Naive B cell (primary cell): Measurements from ENCODE around the gene TEX35. TPM values are rescaled to one million over a fixed set of nuclear protein-coding genes. Genes with fewer than 3 reads are reported as not detected.
A peak's percentile ranks its signal among the peaks of the same experiment; 100 is the strongest.

ENCODE experiments used
- ATAC-seq, 2 donors: fragments of 150-1000 bp; cut with Tn5 transposase; 2 replicates each; pipeline ENCODE4 v1.10.0; 2021; ENCODE audit warnings: low read depth in 2 of 2, mild to moderate bottlenecking in 2 of 2, moderate library complexity in 2 of 2
- DNase-seq: peaks from one replicate; pipeline ENCODE4 v3.0.0; 2022
- H3K27ac Mint-ChIP-seq, 6 donors: one replicate each; pipeline ENCODE4 v1.8.0; 2020 to 2022; ENCODE audit warnings: mild to moderate bottlenecking in 6 of 6, mixed read lengths in 6 of 6, moderate library complexity in 5 of 6, inconsistent platforms in 2 of 6
- H3K27me3 Mint-ChIP-seq, 3 donors: one replicate each; pipeline ENCODE4 v1.8.0; 2021 to 2022; ENCODE audit warnings: mixed read lengths in 3 of 3, mild to moderate bottlenecking in 1 of 3
- H3K36me3 Mint-ChIP-seq, 2 donors: one replicate each; pipeline ENCODE4 v1.8.0; 2020 to 2022; ENCODE audit warnings: mixed read lengths in 2 of 2, inconsistent platforms in 1 of 2, mild to moderate bottlenecking in 1 of 2
- H3K4me1 Mint-ChIP-seq, 3 donors: one replicate each; pipeline ENCODE4 v1.8.0; 2020 to 2022; ENCODE audit warnings: mixed read lengths in 3 of 3, inconsistent platforms in 1 of 3, mild to moderate bottlenecking in 1 of 3, moderate library complexity in 1 of 3
- H3K4me3 Mint-ChIP-seq, 8 donors: one replicate each; pipeline ENCODE4 v1.8.0; 2020 to 2022; ENCODE audit warnings: mild to moderate bottlenecking in 8 of 8, mixed read lengths in 8 of 8, moderate library complexity in 8 of 8, inconsistent platforms in 2 of 8
- H3K9me3 Mint-ChIP-seq, 7 donors: one replicate each; pipeline ENCODE4 v1.8.0; 2020 to 2022; ENCODE audit warnings: mixed read lengths in 7 of 7, mild to moderate bottlenecking in 5 of 7, inconsistent platforms in 2 of 7, moderate library complexity in 1 of 7
- polyA plus RNA-seq, 6 donors: library from polyadenylated mRNA; unstranded; fragments of 300-500 nt; fragmentation: Illumina TruSeq; gene quantifications; one replicate each; pipeline ENCODE4 v1.2.3, GENCODE V29; 2021; ENCODE audit warnings: low read depth in 6 of 6

The TEX35 gene
- polyA plus RNA-seq, 6 donors from 2014 or later = 0.14 to 0.67 (median 0.17) TPM

GRCh38 chr1:178513278-178513983 is 522 bp downstream of the TEX35 start:
- DNase-seq (no peak), ATAC-seq (no peak)
- Mint-ChIP-seq H3K9me3 (no peaks in the 10 kb centered on the region), H3K36me3 (no peaks in the 10 kb centered on the region), H3K27ac (no peak overlapping the region), H3K4me1 (peaks cover 0 to 3% (median 0%) of the 10 kb centered on the region in 3 donors), H3K27me3 (peaks cover 0 to 11% (median 0%) of the 10 kb centered on the region in 3 donors), H3K4me3 (peak overlapping the region in 1 of 8 donors; percentile 20)

DNA sequence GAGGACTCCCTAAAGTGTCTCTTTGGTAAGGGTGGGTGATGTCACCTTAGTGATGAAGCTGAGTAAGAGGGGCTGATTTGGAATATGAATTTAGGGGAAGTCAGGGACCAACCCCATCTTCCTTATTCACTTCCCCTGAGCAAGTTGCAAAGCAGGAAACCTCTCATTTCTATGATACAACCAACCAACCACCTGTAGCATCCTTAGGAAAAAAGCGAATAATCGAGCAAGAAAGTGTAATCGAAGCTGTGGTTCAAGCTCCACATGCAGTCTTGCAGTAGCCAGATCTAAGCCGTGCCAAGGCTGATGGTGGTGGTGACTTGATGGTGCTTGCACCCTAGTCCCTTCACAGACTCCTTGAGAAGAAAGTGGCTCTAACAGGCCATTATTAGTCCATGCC is 3.2 kb downstream of the TEX35 start:
- Mint-ChIP-seq H3K36me3 (no peaks in the 10 kb centered on the region), H3K27ac (no peak overlapping the region), H3K27me3 (peaks cover 0 to 11% (median 0%) of the 10 kb centered on the region in 3 donors), H3K9me3 (no peaks in the 10 kb centered on the region), H3K4me1 (peaks cover 0 to 3% (median 0%) of the 10 kb centered on the region in 3 donors), H3K4me3 (no peak overlapping the region)
- ATAC-seq (no peak), DNase-seq (no peak)

DNA sequence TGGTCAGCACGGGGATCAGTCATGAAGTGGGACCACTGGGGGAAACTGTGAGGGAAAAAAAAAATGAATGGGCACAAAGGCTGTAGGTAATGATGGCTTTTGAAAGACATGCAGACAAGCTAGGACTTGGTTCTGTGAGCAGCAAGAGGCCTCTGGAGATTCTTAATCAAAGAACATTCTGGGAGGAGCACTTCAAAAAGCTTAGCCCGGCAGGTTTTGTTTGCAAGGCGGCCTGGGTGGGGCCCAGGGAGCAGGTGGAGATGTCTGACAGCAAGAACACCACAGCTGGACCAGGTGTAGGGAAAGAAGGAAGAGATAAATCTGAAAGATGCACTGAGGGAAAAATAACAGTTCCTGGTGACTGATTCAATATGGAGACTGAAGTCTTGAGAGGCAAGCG is 6.0 kb downstream of the TEX35 start:
- ATAC-seq (no peak), DNase-seq (no peak)
- H3K4me1 Mint-ChIP-seq = no peaks in the 10 kb centered on the region
- no peak overlapping the region for H3K4me3 Mint-ChIP-seq
- H3K36me3 Mint-ChIP-seq = no peaks in the 10 kb centered on the region
- peaks cover 0 to 6% (median 0%) of the 10 kb centered on the region in 3 donors for H3K27me3 Mint-ChIP-seq
- no peaks in the 10 kb centered on the region for H3K9me3 Mint-ChIP-seq
- no peak overlapping the region for H3K27ac Mint-ChIP-seq

- Mint-ChIP-seq H3K27me3 (peaks cover 0 to 2% (median 0%) of the 10 kb centered on the region in 3 donors), H3K27ac (no peak overlapping the region), H3K4me1 (no peaks in the 10 kb centered on the region), H3K4me3 (no peak overlapping the region), H3K9me3 (peaks cover 0 to 3% (median 0%) of the 10 kb centered on the region in 7 donors), H3K36me3 (no peaks in the 10 kb centered on the region)
- no peak for ATAC-seq
- DNase-seq = no peak
Observed at GRCh38 chr1:178520803-178521202, 7.9 kb downstream of the TEX35 start.

GRCh38 chr1:178521241-178521640 is 8.3 kb downstream of the TEX35 start:
- ATAC-seq (no peak), DNase-seq (no peak)
- peak overlapping the region in 1 of 6 donors; percentile 66 for H3K27ac Mint-ChIP-seq
- no peak overlapping the region for H3K4me3 Mint-ChIP-seq
- peaks cover 0 to 3% (median 0%) of the 10 kb centered on the region in 7 donors for H3K9me3 Mint-ChIP-seq
- H3K36me3 Mint-ChIP-seq = no peaks in the 10 kb centered on the region
- H3K4me1 Mint-ChIP-seq = no peaks in the 10 kb centered on the region
- no peaks in the 10 kb centered on the region for H3K27me3 Mint-ChIP-seq

- Mint-ChIP-seq H3K36me3 (no peaks in the 10 kb centered on the region), H3K4me3 (no peak overlapping the region), H3K27me3 (peaks cover 0 to under 1% (median 0%) of the 10 kb centered on the region in 3 donors), H3K4me1 (peaks cover under 1 to 3% (median 2%) of the 10 kb centered on the region in 3 donors), H3K9me3 (peaks cover 0 to 3% (median 0%) of the 10 kb centered on the region in 7 donors), H3K27ac (no peak overlapping the region)
- ATAC-seq (no peak), DNase-seq (no peak)
Observed at GRCh38 chr1:178527117-178527516, 14.2 kb downstream of the TEX35 start.

DNA sequence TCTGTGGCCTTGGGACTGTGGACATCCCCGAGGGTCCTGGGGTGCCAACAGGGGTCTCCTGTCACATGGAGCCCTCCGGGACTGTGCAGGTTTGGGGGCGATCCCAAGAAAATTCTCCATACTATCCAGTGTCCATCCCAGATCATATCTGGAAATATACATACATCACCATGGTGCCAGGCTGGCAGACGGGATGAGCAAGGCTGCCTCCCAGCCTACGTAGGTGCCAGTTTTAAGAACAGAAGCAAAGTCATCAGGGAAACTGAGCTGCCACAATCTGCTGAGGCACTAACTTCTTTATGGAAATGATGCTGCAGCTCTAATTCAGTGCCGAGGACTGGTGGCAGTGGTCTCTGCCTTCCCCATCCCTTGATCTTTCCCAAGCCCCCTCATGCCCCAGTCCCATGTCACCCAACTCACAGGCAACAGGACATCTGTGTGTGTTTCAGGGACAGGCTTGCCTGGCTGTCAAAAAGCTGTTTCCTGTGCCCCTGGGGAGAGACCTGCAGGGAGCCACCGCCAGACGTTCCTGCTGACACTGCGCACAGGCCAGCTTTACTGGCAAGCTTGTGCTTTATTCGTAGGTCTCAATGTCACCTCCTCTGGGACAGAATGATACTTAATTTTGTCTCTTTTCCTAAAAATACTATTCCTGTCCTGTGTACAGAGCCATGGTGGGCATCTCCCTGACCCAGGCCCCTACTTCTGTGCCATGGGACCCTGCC is 15.5 kb downstream of the TEX35 start:
- Mint-ChIP-seq H3K4me1 (peaks cover 4 to 8% (median 7%) of the 10 kb centered on the region in 3 donors), H3K27me3 (peaks cover 0 to 4% (median 0%) of the 10 kb centered on the region in 3 donors), H3K27ac (no peak overlapping the region), H3K9me3 (peaks cover 0 to 3% (median 0%) of the 10 kb centered on the region in 7 donors), H3K4me3 (no peak overlapping the region), H3K36me3 (no peaks in the 10 kb centered on the region)
- no peak for DNase-seq
- ATAC-seq = no peak

DNA sequence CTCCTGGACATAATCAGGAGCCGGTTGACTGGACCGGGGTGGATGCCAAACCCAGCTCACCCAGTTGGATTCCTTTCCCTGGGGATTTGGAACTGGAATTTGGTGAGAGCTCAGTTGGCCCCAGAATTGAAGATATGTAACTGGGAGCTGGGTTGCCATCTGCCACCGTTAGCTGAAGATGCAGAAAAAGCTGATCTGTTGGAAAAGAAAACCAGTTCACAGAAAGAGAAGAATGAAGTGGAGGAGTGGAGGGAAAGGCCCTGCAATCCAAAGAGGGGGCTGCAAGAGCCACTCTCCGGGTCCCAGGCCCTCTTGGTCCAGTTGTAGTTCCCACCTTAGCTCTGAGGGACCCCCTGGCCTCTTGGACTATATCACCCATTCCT is 16.0 kb downstream of the TEX35 start:
- ATAC-seq (no peak), DNase-seq (no peak)
- H3K27me3 Mint-ChIP-seq = peaks cover 0 to 4% (median 0%) of the 10 kb centered on the region in 3 donors
- H3K27ac Mint-ChIP-seq = no peak overlapping the region
- H3K4me3 Mint-ChIP-seq = no peak overlapping the region
- peaks cover 0 to 3% (median 0%) of the 10 kb centered on the region in 7 donors for H3K9me3 Mint-ChIP-seq
- no peaks in the 10 kb centered on the region for H3K36me3 Mint-ChIP-seq
- peaks cover 4 to 8% (median 7%) of the 10 kb centered on the region in 3 donors for H3K4me1 Mint-ChIP-seq

- peaks cover 0 to 4% (median 0%) of the 10 kb centered on the region in 3 donors for H3K27me3 Mint-ChIP-seq
Observed at GRCh38 chr1:178529364-178530036, 16.6 kb downstream of the TEX35 start.

DNA sequence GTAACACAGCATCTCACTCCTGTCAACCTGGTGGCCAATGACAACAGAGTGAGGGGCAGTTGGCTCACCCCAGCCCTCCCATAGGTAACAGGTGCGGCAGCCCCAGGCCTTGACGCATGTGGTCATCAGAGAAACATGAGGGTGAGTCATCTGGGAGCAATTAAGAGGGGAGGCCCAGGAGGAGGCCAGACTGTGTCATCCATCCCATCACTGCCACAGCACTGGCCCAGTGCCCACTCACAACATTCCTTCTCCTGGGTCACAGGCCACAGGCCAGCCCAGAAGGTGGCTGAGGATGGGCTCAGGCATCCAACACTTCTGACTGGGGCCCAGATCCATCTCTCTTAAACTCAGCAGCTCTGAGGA is 17.1 kb downstream of the TEX35 start:
- peaks cover 4 to 8% (median 7%) of the 10 kb centered on the region in 3 donors for H3K4me1 Mint-ChIP-seq
- peaks cover 0 to 4% (median 0%) of the 10 kb centered on the region in 3 donors for H3K27me3 Mint-ChIP-seq
- no peak overlapping the region for H3K27ac Mint-ChIP-seq
- H3K4me3 Mint-ChIP-seq = no peak overlapping the region
- ATAC-seq (no peak), DNase-seq (no peak)
- no peaks in the 10 kb centered on the region for H3K9me3 Mint-ChIP-seq
- H3K36me3 Mint-ChIP-seq = no peaks in the 10 kb centered on the region

More at GRCh38 chr1:178529364-178530036, 16.6 kb downstream of the TEX35 start:
- ATAC-seq (no peak), DNase-seq (no peak)
- no peaks in the 10 kb centered on the region for H3K36me3 Mint-ChIP-seq
- H3K27ac Mint-ChIP-seq = no peak overlapping the region
- H3K9me3 Mint-ChIP-seq = peaks cover 0 to 3% (median 0%) of the 10 kb centered on the region in 7 donors
- no peak overlapping the region for H3K4me3 Mint-ChIP-seq
- peaks cover 4 to 8% (median 7%) of the 10 kb centered on the region in 3 donors for H3K4me1 Mint-ChIP-seq

GRCh38 chr1:178530502-178530901 is 17.6 kb downstream of the TEX35 start:
- H3K27me3 Mint-ChIP-seq = peaks cover 0 to 4% (median 0%) of the 10 kb centered on the region in 3 donors
- H3K4me3 Mint-ChIP-seq = no peak overlapping the region
- DNase-seq (no peak), ATAC-seq (no peak)
- H3K36me3 Mint-ChIP-seq = no peaks in the 10 kb centered on the region
- peak overlapping the region in 1 of 6 donors; percentile 1 for H3K27ac Mint-ChIP-seq
- no peaks in the 10 kb centered on the region for H3K9me3 Mint-ChIP-seq
- peaks cover 4 to 8% (median 7%) of the 10 kb centered on the region in 3 donors for H3K4me1 Mint-ChIP-seq

DNA sequence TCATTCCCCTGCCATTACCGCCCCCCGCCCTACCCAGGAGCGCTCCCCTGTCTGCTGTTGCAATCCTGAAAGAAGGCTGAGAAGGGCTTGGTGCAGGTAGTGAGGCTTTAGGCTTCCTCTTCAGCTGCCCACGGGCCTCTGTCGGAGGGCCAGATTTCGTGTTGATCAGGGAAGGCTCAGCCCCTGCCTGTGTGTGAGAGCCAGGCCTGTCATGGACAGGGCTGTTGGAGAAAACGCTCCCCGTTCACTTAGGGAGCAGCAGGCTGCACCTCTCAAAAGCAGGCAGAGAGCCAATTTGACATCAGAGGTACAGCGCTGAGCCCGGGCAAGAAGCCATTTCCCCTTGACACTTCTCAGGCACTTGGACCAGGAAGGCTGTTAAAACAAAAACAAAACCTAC is 19.0 kb downstream of the TEX35 start:
- H3K36me3 Mint-ChIP-seq = no peaks in the 10 kb centered on the region
- ATAC-seq (peak in 1 of 2 donors; percentile 27), DNase-seq (no peak)
- no peak overlapping the region for H3K4me3 Mint-ChIP-seq
- no peak overlapping the region for H3K27ac Mint-ChIP-seq
- peaks cover 0 to 4% (median 0%) of the 10 kb centered on the region in 3 donors for H3K27me3 Mint-ChIP-seq
- peaks cover 4 to 8% (median 7%) of the 10 kb centered on the region in 3 donors for H3K4me1 Mint-ChIP-seq
- no peaks in the 10 kb centered on the region for H3K9me3 Mint-ChIP-seq

DNA sequence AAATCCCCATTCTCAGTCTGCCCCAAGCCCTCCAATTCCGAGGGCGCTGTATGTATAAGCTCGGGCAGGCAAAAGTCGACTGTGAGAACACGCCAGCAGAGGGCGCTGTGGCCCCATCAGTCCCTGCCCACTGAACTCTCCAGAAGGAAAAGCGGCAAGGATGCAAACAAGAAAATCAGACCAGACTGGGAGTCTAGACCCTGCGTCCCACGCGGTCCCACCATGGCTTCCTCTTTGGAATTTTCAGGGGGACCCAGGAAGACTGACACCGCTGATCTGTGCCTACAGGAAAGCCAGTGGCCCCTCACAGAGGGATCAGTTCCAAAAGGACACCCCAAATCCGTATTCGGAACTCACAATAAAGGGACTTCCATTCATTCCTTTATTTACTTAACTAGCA is 19.5 kb downstream of the TEX35 start:
- Mint-ChIP-seq H3K9me3 (no peaks in the 10 kb centered on the region), H3K4me1 (peaks cover 4 to 8% (median 7%) of the 10 kb centered on the region in 3 donors), H3K27ac (peak overlapping the region in 2 of 6 donors; percentile 30 to 63), H3K4me3 (peak overlapping the region in 2 of 8 donors; percentile 8 to 48), H3K27me3 (peaks cover 0 to 4% (median 0%) of the 10 kb centered on the region in 3 donors), H3K36me3 (no peaks in the 10 kb centered on the region)
- ATAC-seq (peak; percentile 88 to 94), DNase-seq (peak; percentile 73)
